ENCODE data around the gene ZNF792.
"Not testable (repeated sequence)": the region's sequence is repeated elsewhere in the genome, so short reads cannot be mapped to it uniquely, and the experiment has no call there.

- TF ChIP-seq CTCF (conservative IDR thresholded peaks at IDR 0.05 in 1 of 2, IDR thresholded peaks at IDR 0.05 in 1 of 2; ENCODE audit: extremely low read depth in 1 of 2, insufficient read depth in 1 of 2, low read depth in 1 of 2, low read length in 2 of 2); EZH2 (IDR thresholded peaks at IDR 0.05; ENCODE audit: borderline replicate concordance, low read length): not testable (repeated sequence)
These were observed 41.9 kb upstream of the ZNF792 start for GRCh38 chr19:35006007-35006341.
